ENCODE measurements around the gene NR6A1.

Gene NR6A1

DNA sequence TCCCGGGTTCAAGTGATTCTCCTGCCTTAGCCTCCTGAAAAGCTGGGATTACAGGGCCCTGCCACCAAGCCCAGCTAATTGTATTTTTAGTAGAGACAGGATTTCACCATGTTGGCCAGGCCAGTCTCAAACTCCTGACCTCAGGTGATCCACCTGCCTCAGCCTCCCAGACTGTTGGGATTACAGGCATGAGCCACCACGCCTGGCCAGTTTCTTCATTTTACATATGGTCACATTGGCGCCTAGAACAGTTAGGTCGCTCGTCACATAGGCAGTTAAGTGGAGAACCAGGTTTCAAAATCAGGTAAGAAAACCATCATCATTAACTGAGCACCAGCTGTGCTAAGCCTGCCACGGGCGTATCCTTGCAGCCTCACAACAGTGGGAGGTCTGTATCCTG lies 41.9 kb upstream of the NR6A1 start:
- CTCF ChIA-PET: interaction anchor here (0.8 to 5.1 kb wide), 11 partner anchors 11 to 196 kb away, joined by 3 to 36 read pairs (median 6); partner anchors contain the start of genes NR6A1, OLFML2A and WDR38
- DNase-seq (ENCODE audit: extremely low spot score): no peak
- POLR2A ChIA-PET: interaction anchor here (0.6 kb wide), 1 partner anchor 195 kb away, joined by 3 read pairs; no protein-coding TSS in a partner anchor
- TF ChIP-seq, protein P1, sequence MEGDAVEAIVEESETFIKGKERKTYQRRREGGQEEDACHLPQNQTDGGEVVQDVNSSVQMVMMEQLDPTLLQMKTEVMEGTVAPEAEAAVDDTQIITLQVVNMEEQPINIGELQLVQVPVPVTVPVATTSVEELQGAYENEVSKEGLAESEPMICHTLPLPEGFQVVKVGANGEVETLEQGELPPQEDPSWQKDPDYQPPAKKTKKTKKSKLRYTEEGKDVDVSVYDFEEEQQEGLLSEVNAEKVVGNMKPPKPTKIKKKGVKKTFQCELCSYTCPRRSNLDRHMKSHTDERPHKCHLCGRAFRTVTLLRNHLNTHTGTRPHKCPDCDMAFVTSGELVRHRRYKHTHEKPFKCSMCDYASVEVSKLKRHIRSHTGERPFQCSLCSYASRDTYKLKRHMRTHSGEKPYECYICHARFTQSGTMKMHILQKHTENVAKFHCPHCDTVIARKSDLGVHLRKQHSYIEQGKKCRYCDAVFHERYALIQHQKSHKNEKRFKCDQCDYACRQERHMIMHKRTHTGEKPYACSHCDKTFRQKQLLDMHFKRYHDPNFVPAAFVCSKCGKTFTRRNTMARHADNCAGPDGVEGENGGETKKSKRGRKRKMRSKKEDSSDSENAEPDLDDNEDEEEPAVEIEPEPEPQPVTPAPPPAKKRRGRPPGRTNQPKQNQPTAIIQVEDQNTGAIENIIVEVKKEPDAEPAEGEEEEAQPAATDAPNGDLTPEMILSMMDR (IDR thresholded peaks at IDR 0.05; ENCODE audit: control extremely low read depth, extremely low read depth, low read depth, missing control alignments): no peak

DNA sequence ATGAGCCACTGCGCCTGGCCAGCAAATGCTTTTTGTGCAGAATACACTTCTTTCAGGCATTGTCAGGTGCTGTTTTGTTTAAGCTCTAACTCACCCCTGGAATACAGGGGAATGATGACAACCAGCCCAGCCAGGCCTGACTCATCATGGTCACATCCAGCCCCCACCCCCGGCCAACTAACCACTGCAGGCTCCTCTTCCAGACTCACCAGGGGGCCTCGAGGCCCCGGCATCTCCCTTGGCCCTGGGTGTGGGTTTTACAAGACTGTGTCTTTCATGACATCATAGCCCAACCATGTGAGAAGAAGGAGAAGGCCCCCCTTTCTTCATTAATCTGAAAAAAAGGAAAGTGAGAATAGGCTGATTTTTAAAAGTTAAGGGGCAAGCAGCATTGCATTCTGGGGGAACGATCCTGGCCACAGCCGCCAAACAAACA lies 41.3 kb upstream of the NR6A1 start:
- CTCF ChIA-PET: interaction anchor here (1.2 to 5.1 kb wide), 5 partner anchors 28 to 41 kb away, joined by 3 to 36 read pairs (median 4); partner anchors contain the start of genes NR6A1, OLFML2A and WDR38
- no peak for DNase-seq (ENCODE audit: extremely low spot score)
- POLR2A ChIA-PET: no interaction called here
- TF ChIP-seq, protein P1 (IDR thresholded peaks at IDR 0.05; ENCODE audit: control extremely low read depth, extremely low read depth, low read depth, missing control alignments): no peak

DNA sequence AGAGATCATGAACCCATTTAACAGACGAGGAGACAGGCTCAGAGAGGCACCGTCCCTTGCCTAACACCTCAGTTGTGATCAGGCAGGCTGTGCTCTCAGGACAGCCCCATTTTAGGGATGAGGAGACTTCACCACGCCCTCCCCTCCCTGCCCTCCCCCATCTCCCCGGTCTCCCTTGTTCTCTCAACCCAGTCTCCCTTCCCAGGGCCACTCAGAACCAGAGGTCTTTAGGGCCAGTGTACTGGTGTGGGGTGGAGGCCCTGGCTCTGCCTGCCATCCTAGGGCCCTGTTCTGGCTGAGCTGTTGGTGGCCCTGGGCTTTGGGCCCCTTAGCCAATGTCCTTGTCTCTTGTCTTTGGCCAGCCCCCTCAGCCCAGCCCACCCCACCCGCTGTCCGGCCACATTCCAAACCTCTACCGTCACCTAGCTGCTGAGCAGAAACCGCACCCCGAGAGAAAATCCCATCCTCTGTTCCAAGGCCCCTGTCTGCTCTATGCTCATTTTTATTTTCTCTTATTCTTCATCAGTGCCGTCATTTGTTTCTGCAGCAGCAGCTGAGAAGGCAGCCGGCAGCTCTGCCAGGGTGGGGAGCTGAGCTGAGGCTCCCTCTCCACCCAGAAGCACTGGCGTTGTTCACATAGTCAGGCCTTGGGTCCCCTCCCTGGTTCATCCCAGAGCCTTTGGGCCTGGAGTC lies 39.7 kb upstream of the NR6A1 start:
- ChIA-PET CTCF (interaction anchor here (0.7 to 5.1 kb wide), 4 partner anchors 8 to 43 kb away, joined by 3 to 36 read pairs (median 22); partner anchors contain the start of genes NR6A1, OLFML2A and WDR38), POLR2A (no interaction called here)
- no peak for DNase-seq (ENCODE audit: extremely low spot score)
- TF ChIP-seq, protein P1 (IDR thresholded peaks at IDR 0.05; ENCODE audit: control extremely low read depth, extremely low read depth, low read depth, missing control alignments): no peak

DNA sequence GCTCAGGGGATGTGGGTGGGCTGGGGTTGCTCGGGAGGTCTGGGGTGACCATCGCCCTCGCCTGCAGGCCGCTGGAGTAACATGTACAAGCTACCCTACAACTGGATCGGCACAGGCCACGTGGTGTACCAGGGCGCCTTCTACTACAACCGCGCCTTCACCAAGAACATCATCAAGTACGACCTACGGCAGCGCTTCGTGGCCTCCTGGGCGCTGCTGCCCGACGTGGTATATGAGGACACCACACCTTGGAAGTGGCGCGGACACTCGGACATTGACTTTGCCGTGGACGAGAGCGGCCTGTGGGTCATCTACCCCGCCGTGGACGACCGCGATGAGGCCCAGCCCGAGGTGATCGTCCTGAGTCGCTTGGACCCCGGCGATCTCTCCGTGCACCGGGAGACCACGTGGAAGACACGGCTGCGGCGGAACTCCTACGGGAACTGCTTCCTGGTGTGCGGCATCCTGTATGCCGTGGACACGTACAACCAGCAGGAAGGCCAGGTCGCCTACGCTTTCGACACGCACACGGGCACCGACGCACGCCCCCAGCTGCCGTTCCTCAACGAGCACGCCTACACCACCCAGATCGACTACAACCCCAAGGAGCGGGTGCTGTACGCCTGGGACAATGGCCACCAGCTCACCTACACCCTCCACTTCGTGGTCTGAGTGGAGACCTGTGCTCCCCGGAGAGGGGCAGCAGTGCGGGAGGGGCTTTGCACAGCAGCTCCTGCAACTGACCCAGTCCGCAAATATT lies 38.8 kb upstream of the NR6A1 start:
- TF ChIP-seq, protein P1 (IDR thresholded peaks at IDR 0.05; ENCODE audit: control extremely low read depth, extremely low read depth, low read depth, missing control alignments): no peak
- no peak for DNase-seq (ENCODE audit: extremely low spot score)
- CTCF ChIA-PET: interaction anchor here (1.7 to 3.4 kb wide), 2 partner anchors 8 to 43 kb away, joined by 6 to 17 read pairs; partner anchors contain the start of gene WDR38
- POLR2A ChIA-PET: no interaction called here

DNA sequence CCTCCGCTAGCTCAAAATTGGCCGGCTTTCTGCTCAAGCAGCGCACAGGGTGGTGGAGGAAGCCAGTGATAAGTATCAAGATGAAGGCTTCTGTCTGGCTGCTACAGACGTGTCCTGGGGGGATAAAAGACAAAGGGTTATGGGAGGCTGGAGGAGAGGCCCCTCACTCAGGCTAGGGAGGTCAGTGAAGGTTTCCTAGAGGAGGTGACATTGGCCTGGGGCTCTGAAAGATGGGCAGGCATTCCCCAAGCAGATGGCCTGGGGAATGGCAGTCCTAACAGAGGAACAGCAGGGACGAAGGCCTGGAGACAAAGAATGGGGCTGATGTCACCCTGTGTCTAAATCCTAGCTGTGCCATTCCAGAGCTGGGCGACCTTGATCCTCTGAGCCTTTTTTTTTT lies 38.1 kb upstream of the NR6A1 start:
- POLR2A ChIA-PET: no interaction called here
- CTCF ChIA-PET: interaction anchor here (1.0 to 3.4 kb wide), 4 partner anchors 9 to 43 kb away, joined by 3 to 17 read pairs (median 4); partner anchors contain the start of gene WDR38

More for the DNA sequence above, 38.1 kb upstream of the NR6A1 start:
- no peak for DNase-seq (ENCODE audit: extremely low spot score)
- TF ChIP-seq, protein P1 (IDR thresholded peaks at IDR 0.05; ENCODE audit: control extremely low read depth, extremely low read depth, low read depth, missing control alignments): no peak
